Activated naive CD4-positive, alpha-beta T cell treated with Interleukin-2 at 50 U/mL for 16 hours (primary cell): ENCODE results near the gene TCIRG1.

Experiments used
- DNase-seq: peaks from one replicate; pipeline ENCODE4 v3.0.0-alpha.2; 2020

Gene TCIRG1

DNA sequence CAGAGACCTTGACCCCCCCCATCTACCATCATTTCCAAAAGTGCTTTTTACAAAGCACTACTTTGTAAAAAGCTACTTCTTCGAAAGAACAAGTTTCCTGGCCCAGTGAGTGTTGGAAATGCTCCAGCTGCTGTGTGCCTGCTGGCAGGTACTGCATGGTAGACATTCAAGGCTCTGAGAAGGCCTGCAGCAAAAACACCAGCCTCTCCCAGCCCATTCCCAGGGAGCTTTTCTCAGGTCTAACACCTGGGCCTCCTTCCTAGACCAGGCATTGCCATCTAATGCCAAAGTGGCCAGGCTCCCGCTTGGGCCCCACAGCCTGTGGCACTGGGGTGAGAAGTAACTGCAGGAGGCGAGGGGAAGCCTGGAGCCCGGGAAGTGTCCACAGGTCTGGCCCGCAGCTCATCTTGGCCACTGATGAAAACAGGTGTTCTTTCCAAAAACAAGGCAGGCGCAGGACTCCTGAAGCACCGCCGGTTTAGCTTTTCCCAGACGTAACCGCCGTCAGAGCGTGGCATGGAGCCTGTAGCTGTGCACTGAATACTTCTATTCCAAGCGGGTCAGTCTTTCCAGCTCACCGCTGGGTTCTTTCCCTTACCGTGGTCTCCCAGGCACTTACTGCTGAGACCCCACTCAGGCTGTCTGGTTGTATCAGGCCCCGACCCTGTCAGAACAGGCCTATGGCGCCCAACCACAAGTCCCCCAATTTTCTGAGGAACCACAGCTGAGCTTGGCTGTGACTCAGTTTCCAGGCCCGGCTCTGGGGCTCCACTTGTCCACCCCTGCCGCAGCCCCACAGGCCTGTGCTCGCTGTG, 1.2 kb upstream of the TCIRG1 start:
- no peak for DNase-seq

DNA sequence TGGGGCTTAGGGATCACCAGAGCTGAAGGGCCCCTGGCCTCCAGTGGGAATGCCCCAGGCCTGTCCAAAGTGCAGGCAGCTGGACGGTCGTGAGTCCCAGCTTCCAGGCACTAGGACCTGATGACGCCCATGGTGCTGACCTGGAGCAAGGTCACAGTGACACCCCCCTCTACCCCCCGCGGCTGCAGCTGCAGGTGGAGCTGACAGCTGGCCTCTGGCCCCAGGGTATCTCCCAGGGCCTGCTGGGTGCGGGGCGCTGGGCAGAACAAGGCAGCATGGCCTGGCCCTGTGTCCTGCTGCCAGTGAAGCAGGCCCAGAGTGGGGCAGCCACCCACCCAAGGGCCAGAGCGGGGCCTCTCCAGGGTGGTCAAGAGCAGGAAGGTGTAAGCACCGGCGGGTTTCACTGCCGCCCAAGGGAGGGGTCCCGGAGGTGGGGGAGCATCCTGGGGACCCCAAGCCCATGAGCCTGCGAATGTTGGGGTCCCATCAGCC, 553 bp upstream of the TCIRG1 start:
- no peak for DNase-seq

DNA sequence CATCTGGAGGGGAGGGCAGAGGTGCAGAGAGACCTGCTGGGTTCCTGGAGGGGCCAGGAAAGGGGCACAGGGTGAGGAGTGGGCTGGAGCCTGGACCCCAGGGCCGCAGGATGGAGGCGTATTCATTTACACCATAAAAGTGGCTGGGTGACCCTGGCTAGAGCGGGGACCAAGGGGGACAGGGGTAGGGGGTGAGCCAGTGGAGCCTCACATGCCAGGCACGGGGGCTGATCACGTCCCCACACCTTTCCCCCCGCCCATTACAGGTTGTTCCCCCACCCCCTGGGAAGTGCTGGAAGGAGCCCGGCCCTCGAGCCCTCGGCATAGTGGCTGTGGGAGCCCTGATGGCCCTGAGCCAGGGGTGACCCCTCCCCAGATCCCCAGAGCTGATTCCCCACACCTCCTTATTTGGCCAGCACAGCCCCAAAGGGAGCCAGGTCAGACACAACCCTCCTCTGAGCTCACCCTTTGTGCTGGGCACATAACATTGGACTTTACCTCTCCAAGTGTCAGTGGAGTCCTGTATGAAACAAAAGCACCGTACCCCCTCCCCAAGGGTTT, 781 bp downstream of the TCIRG1 start:
- DNase-seq = no peak

DNA sequence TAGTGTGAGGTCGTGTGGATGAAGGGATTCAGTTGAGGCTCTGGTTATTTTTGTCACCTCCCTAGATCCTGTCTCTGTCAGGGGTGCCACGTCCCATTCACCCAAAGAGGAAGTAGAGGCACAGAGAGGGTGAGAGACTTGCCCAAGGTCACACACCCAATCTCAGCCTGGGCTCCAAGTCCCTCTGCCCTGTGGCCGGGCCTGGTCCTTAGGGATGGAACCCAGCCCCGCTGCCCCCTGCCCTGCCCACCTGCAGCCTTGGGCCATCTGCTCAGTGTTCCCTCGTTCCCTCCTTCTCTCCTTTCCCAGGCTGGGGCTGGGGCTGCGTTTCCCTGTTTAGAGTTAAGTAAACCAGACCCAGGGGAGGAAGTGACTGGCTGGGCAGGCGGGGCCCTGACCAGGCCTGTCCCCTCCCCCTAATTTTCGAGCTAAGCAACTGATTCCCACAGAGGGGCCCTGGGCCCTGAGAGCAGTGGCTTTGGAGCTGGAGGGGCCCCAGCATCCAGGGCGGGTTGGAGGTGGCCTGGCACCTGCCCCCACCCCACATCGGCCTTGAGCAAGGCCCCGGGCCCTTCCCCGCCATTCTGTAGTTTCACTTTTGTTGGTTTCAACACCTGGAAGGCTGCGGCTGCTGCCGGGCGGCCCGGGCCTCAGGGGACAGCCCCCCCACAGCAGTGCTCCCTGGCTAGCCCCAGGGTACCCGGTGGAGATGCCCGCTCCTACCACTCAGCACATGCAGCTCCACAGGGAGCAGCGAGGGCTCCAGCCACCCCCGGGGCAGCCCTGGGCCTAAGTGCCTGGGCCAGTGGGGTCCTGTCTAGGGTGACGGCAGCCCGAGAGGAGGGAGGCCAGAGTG, 1.5 kb downstream of the TCIRG1 start:
- DNase-seq = peak; percentile 55

DNA sequence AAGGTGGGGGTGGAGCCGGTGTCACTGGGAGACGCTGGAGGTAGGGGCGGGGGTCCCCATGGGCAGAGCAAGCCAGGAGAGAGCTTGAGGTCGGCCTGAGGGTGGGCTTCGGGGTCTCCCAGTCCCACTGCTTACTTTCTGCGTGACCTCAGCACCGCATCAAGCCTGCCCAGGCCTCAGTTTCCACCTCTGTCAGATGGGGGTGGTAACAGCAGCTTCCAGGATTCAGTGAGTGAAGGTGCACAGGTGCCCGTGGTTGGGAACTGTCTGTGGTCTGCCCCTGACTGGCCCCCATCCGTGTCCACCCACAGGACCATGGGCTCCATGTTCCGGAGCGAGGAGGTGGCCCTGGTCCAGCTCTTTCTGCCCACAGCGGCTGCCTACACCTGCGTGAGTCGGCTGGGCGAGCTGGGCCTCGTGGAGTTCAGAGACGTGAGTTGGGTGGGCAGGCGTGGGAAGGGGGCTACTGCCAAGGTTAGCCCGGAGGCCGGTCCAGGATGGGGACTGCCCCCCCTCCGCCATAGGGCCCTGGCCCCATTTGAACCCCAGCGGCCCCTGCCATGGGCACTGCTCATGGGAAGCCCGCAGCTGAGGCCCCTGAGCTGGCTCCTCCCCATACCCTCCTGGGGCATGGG, 2.2 kb downstream of the TCIRG1 start:
- DNase-seq = no peak

DNA sequence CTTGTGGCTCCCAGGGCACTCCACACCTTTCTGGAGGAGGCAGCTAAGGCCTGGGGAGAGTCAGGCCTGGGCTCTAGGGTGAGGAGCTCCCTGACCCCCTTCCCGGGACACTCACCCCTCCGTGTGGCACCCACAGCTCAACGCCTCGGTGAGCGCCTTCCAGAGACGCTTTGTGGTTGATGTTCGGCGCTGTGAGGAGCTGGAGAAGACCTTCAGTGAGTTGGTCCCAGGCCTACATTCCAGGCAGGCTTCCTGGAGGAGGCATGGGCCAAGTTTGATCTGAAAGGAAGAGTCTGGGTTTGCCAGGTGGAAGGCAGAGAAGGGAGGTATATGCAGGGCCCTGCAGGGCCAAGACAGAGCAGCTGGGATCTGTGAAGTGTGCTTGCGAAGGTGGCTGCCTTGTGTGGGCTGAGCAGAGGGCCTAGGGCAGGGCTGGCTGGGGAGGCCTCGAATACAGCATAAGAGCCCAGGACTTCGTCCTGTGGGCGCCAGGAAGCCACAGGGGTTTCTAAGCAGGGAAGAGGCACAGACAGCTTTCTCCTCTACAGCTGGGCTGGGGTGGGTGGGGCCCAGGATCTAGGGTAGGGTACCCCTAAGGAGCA, 2.9 kb downstream of the TCIRG1 start:
- no peak for DNase-seq

DNA sequence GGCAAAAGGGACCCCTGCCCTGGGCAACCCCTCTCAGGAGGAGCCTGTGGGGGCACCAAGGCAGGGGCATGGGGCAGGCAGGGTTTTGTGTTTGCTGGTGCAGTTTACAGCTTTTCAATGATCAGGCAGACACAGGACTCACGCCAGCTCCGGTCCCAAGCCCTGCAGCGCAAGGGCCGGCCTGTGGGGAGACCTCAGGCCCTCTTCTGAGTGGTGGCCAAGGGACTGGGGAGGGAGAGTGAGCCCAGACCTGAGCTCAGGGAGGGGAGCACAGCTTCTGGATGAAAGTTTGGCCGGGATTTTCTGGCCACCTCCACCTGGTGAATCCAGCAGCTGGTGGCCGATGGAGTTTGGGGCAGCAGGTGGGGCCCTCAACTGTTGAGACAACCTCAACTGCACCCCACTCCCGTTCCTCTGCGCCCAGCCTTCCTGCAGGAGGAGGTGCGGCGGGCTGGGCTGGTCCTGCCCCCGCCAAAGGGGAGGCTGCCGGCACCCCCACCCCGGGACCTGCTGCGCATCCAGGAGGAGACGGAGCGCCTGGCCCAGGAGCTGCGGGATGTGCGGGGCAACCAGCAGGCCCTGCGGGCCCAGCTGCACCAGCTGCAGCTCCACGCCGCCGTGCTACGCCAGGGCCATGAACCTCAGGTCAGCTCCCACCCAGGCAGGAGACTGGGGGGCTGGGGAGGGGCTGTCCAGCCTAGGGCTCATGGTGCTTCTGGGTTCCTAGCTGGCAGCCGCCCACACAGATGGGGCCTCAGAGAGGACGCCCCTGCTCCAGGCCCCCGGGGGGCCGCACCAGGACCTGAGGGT, 3.6 kb downstream of the TCIRG1 start:
- no peak for DNase-seq

DNA sequence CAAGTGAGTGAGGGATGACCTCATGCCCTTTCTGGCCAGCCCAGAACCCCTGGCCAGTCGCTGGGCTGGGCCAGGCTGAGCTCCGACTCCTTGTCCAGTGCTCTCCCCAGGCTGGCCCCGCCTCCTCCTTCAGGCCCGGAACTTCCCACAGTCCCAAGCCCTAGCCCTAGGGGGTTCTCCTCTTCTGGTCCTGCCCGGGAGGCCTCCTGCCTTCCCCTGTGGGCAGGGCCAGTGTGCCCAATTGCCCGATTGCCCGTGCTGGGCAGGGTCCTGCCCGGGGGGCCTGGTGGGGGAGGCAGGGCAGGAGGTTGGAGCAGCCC, 4.2 kb downstream of the TCIRG1 start:
- DNase-seq = no peak

DNA sequence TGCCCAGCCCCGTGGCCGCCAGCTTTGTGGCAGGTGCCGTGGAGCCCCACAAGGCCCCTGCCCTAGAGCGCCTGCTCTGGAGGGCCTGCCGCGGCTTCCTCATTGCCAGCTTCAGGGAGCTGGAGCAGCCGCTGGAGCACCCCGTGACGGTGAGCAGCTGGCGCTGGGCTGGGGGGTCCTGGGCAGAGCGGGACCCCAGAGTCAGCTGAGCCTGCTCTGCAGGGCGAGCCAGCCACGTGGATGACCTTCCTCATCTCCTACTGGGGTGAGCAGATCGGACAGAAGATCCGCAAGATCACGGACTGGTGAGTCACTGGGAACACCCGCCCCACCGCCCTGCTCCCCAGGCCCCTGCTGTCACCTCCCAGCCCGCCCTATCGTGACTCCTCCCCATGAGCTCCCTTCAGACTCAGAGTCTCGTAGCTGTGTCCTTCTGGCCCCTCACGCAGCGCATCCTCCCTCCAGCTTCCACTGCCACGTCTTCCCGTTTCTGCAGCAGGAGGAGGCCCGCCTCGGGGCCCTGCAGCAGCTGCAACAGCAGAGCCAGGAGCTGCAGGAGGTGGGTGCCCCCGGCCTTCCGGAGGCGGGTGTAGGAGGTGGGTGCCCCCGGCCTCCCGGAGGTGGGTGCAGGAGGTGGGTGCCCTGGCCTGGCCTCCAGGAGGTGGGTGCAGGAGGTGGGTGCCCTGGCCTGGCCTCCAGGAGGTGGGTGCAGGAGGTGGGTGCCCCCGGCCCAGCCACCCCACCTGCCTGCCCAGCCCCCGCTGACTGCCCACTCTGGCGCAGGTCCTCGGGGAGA, 4.7 kb downstream of the TCIRG1 start:
- DNase-seq = no peak

DNA sequence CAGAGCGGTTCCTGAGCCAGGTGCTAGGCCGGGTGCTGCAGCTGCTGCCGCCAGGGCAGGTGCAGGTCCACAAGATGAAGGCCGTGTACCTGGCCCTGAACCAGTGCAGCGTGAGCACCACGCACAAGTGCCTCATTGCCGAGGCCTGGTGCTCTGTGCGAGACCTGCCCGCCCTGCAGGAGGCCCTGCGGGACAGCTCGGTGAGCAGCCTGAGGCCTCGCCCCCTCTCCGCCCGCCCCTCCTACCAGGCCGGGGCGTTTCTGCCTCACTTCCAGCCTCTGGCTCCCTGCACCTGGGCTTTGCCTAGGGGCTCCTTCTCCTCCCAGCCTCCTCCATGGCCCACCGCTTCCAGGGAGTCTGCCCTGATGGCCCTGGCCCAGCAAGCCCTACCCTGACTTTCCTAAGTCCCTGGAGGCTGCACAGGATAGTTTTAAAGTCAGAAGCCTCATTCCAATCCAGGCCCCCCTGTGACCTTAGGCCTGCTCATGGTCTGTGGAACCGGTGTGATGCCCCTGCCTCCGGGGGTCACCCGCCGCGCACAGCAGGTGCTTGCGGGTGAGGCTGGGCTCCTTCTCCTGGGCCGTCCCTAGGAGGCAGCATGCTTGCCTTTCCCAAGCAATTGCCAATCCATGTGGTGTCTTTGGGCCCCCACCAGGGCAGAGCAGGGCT, 5.5 kb downstream of the TCIRG1 start:
- DNase-seq = no peak

DNA sequence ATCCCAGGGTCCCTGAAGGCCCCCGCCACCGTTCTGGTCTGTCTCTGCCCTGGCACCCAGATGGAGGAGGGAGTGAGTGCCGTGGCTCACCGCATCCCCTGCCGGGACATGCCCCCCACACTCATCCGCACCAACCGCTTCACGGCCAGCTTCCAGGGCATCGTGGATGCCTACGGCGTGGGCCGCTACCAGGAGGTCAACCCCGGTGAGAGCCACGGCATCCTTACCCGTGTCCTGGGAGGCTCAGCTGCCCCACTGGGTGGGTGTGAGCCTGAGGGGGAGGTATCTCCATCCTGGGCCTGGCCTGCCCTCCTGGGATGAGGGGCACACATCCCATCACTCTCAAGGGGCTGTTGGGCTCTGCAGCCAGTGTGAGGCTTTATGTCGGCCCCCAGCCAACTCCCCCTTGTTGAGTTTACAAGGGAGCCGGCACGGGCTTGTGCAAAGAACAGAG, 6.1 kb downstream of the TCIRG1 start:
- DNase-seq = no peak

DNA sequence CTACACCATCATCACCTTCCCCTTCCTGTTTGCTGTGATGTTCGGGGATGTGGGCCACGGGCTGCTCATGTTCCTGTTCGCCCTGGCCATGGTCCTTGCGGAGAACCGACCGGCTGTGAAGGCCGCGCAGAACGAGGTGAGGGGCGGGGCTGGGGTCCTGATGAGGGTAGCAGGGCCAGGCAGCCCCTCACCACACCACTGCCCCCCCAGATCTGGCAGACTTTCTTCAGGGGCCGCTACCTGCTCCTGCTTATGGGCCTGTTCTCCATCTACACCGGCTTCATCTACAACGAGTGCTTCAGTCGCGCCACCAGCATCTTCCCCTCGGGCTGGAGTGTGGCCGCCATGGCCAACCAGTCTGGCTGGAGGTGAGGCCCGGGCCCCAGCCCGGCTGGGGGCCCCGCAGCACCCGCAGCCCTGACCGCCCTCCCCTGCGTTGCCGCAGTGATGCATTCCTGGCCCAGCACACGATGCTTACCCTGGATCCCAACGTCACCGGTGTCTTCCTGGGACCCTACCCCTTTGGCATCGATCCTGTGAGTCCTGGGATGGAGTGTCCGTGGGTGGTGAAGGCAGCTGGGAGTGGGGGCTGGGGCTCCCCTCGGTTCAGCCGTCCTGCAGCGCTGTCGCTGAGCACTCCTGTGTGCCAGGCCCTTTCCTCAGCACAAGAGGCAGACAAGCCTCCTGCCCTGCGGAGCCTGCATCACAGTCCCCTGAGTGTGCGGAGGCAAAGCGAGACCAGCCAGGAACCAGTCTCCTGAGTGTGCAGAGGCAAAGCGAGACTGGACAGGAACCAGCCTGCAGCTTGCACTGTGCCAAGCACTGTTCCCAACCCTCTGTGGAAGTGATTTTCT, 8.8 kb downstream of the TCIRG1 start:
- DNase-seq = no peak

DNA sequence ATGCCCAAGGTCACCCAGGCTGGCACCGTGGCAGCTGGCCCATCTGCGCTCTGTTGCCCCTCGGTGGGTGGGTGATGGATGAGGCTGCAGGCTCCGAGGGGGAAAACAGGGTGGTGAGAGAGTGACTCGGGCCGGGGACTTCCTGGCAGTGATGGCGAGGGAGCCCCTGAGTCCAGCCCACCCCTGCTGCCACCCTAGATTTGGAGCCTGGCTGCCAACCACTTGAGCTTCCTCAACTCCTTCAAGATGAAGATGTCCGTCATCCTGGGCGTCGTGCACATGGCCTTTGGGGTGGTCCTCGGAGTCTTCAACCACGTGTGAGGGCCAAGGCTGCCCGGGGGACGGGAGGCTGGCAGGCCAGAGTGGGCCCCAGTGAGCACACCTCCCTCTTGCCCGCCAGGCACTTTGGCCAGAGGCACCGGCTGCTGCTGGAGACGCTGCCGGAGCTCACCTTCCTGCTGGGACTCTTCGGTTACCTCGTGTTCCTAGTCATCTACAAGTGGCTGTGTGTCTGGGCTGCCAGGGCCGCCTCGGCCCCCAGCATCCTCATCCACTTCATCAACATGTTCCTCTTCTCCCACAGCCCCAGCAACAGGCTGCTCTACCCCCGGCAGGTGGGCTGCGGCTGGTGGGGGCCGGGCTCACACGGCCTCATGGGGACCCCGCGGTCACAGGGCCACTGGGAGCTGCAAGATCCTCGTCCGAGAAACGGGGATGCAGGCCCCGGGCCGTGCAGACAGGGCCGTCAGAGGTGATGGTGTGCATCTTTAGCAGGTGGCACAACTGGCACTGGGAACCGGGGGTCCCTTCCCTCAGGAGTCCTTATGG, 10.1 kb downstream of the TCIRG1 start:
- DNase-seq = no peak

DNA sequence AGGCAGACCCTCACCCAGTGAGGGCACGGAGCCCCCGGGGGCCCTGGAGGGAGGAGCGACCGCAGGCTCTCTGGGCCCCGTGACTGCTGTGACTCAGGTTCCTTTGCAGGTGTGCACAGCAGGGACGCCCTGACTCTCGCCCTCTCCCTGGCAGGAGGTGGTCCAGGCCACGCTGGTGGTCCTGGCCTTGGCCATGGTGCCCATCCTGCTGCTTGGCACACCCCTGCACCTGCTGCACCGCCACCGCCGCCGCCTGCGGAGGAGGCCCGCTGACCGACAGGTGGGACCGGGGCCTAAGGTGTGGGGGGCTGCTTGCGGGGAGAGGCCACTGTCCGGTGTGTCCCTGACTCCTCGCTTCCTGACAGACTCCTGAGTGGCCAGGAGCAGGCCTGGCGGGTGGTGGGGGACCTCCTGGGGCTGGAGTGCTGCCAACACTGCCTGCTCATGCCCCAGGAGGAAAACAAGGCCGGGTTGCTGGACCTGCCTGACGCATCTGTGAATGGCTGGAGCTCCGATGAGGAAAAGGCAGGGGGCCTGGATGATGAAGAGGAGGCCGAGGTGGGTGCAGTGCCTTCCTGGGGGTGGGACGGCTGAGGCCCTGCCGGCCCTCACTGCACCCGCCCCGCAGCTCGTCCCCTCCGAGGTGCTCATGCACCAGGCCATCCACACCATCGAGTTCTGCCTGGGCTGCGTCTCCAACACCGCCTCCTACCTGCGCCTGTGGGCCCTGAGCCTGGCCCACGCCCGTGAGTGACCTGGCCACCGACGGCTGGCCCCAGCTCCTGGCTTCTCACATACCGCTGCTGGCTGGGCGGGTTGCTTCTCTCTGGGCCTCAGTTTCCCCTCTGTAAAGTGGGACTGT, 10.9 kb downstream of the TCIRG1 start:
- DNase-seq = no peak

DNA sequence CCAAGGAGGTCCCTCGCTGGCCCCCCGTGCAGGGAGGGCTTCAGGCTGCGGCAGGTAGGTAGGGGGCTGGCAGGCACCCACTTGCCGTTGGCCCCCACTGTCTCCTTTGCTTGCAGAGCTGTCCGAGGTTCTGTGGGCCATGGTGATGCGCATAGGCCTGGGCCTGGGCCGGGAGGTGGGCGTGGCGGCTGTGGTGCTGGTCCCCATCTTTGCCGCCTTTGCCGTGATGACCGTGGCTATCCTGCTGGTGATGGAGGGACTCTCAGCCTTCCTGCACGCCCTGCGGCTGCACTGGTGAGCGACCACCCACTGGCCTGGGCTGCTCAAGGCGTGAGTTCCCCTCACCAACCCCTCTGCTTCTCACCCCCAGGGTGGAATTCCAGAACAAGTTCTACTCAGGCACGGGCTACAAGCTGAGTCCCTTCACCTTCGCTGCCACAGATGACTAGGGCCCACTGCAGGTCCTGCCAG, 11.6 kb downstream of the TCIRG1 start:
- no peak for DNase-seq

DNA sequence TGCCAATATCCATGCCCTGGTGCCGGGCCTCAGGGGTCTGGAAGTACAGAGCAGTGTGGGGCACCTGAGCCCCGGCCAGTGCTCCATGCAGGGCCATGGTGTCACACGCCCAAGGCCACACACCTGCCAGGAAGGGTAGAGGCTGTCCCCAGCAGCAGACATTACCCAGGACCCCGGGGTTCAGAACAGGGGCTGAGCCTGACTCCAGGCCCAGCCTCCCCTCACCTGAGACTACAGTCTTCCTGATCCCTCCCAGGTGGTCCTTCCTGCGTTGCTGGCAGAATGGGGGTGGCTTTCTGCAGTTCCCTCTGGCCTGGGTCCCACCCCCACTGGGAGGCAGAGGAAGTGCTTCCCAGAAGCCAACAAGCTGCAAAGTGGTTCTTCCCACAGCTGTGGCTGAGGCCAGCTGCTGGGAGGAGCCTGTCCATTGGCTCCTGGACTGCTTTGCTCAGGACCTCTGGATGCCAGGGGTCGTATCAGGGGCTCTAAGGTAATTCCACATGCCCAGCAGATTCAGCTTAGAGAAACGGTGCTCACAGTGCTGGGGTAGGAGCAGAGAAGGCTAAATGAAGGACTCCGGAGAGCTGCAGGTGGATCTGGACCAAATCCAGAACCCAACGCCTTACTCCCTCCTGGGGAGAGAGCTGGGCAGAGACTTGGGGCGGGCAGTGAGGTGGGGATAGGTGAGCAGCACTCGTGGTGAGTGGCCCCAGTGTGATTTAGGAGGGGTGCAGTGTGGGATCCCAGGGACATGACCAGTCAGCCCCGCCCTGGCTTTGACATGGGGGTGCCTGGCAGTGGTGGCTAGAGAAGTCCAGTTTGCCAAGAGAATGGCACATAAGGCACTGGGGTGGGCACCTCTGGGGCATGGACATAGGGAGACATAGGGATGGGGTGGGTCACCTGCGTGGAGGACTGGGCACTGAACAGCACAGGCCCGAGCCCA, 12.6 kb downstream of the TCIRG1 start:
- DNase-seq = no peak
